Renal cortical epithelial cell (primary cell): Measurements from ENCODE around the gene NPTX1. TPM values are rescaled to one million over a fixed set of nuclear protein-coding genes. Genes with fewer than 3 reads are reported as not detected.

ENCODE experiments used
- DNase-seq: peaks from one replicate; pipeline ENCODE4 v3.0.0-alpha.2; 2011; ENCODE audit warnings: low read depth
- total RNA-seq: library from RNA; depleted of rRNA; stranded (reverse); fragments of >200 nt; gene quantifications from 2 replicates; pipeline ENCODE4 v1.2.3, GENCODE V29; 2014

The NPTX1 gene
- total RNA-seq, 1 donor from 2014 or later = not detected

GRCh38 chr17:80503921-80504320, 27.5 kb upstream of the NPTX1 start:
- no peak for DNase-seq

- DNase-seq = no peak
Observed at GRCh38 chr17:80503031-80503430, 26.6 kb upstream of the NPTX1 start.

GRCh38 chr17:80502578-80502877, 26.1 kb upstream of the NPTX1 start:
- DNase-seq = no peak

- peak; percentile 84 for DNase-seq
Observed at GRCh38 chr17:80501741-80502577, 25.6 kb upstream of the NPTX1 start.

GRCh38 chr17:80499961-80500665, 23.7 kb upstream of the NPTX1 start:
- no peak for DNase-seq

- no peak for DNase-seq
Observed at GRCh38 chr17:80499560-80499959, 23.2 kb upstream of the NPTX1 start.

- DNase-seq = no peak
Observed at GRCh38 chr17:80498920-80499410, 22.6 kb upstream of the NPTX1 start.

- peak; percentile 59 for DNase-seq
Observed at GRCh38 chr17:80498242-80498919, 22.0 kb upstream of the NPTX1 start.

- DNase-seq = no peak
Observed at GRCh38 chr17:80497726-80498241, 21.4 kb upstream of the NPTX1 start.

GRCh38 chr17:80494547-80494946, 18.1 kb upstream of the NPTX1 start:
- DNase-seq = no peak

GRCh38 chr17:80492343-80493136, 16.1 kb upstream of the NPTX1 start:
- DNase-seq = no peak

- DNase-seq = peak; percentile 57
Observed at GRCh38 chr17:80491478-80492342, 15.3 kb upstream of the NPTX1 start.

GRCh38 chr17:80487511-80487910, 11.1 kb upstream of the NPTX1 start:
- DNase-seq = no peak

GRCh38 chr17:80486692-80487091, 10.3 kb upstream of the NPTX1 start:
- no peak for DNase-seq

- no peak for DNase-seq
Observed at GRCh38 chr17:80485846-80486245, 9.4 kb upstream of the NPTX1 start.

GRCh38 chr17:80482555-80483308, 6.3 kb upstream of the NPTX1 start:
- DNase-seq = no peak

- DNase-seq = no peak
Observed at GRCh38 chr17:80482058-80482318, 5.6 kb upstream of the NPTX1 start.

- DNase-seq = no peak
Observed at GRCh38 chr17:80481284-80482057, 5.1 kb upstream of the NPTX1 start.

- no peak for DNase-seq
Observed at GRCh38 chr17:80480248-80480647, 3.8 kb upstream of the NPTX1 start.

GRCh38 chr17:80479246-80479566, 2.8 kb upstream of the NPTX1 start:
- no peak for DNase-seq
